ENCODE data around the gene OSTM1.
"Not testable (repeated sequence)": the region's sequence is repeated elsewhere in the genome, so short reads cannot be mapped to it uniquely, and the experiment has no call there.

The OSTM1 gene

DNA sequence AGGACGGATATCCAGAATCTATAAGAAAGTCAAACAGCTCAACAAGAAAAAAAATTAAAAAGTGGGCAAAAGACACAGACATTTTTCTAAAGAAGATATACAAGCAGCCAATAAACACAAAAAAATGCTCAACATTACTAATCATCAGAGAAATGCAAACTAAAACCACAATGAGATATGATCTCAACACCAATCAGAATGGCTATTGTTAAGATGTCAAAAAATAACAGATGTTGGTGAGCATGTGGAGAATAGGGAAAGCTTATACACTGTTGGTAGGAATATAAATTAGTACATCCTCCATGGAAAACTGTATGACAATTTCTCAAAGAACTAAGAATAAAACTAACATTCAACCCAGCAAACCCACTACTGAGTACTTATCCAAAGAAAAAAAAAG is 23.3 kb upstream of the OSTM1 start:
- DNase-seq = no peak

DNA sequence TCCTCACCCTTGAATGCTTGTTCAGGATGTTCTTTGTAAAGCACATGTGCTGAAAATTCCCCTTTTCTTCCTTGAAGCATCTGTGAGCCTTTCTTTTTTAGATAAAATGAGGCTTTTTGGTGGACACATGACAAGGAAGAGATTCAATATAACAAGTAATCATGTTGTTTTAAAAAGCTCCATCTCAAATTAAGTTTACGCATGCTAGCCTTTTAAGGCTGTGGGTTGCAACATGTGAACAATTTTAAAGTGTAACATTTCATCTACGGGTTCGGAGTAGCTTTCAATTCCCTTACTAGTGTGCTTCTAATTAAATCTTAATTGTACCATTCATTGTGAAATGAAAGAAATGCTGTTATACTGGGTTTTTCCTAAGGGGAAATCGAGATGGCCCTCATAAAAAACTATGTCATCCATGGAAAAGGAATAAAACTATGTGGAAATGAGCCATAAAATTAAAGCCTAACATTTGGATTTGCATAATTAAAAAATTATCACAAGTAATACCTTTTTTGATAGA is 19.3 kb upstream of the OSTM1 start:
- no peak for DNase-seq

DNA sequence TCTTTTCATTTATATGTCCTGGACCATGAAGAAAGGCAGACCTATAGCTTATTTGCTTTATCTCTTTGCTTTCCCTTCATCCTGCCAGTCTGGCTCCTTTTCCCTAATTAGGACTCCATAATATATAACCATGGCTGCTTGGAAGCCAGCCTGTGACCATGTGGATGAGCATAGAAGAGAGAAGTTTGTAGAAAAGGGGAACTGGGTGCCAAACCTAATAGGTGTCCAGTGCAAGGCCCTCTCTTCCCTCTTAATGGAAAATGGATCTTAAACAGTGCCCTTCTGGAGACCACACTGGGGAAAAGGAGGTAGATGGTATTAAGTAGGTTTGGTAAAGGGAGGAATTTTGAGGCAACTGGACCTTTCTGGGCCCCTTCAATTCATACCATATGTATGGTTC is 16.7 kb upstream of the OSTM1 start:
- DNase-seq = no peak

DNA sequence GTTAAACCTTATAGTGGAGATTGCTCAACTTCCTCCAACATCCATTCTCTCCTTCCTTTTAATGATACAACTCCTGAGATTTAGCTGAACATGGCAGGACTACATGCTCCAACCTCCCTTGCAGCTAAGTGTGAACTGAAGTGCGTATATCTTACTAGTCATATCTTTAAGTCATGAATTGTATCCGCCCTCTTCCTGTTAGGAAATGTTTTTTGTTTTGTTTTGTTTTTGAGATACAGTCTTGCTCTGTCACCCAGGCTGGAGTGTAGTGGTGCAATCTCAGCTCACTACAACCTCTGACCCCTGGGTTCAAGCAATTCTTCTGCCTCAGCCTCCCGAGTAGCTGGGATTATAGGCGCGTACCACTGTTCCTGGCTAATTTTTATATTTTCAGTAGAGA is 8.8 kb upstream of the OSTM1 start:
- DNase-seq = no peak

DNA sequence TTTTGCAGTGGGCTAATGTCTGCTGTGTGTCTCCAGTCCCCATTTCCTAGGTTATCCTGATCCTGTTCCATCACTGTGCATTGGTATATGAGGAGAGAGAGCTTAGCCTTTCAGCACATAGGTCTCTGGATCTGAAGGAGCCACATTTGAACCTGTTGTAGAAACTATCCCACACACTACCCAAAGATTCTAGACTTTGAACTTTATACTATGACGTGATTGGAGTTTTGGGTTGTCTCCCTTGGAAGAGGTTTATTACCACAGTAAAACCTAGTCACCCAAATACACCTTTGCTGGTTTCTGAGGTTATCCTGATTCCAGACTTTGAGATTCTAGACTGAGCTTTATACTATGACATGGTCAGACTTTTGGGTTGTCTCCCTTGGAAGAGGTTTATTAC is 8.0 kb upstream of the OSTM1 start:
- no peak for DNase-seq

DNA sequence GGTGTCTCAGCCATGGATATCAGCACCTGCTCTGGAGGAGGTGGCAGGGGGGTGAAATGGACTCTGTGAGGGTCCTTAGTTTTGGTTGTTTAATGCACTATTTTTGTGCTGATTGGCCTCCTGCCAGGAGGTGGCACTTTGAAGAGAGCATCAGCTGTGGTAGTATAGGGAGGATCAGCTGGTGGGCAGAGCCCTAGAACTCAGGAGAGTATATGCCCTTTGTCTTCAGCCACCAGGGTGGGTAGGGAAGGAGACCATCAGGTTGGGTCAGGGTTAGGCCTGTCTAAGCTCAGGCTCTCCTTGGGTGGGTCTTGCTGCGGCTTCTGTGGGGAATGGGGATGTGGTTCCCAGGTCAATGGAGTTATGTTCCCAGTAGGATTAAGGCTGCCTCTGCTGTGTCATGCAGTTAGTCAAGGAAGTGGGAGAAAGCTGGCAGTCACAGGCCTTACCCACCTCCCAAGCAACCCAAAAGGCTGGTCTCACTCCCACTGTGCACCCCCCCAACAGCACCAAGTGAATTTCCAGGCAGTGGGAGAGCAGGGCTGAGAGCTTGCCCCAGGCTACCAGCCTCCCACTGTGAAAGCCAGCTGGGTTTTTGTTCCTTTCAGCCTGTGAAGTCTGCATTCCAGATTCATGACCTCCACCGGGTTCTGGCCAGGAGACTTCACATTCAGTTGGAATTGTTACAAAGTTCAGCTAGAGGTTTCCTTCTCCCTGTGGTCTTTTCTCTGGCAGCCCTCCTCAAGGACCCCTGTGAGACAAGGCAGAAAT is 5.7 kb upstream of the OSTM1 start:
- no peak for DNase-seq

DNA sequence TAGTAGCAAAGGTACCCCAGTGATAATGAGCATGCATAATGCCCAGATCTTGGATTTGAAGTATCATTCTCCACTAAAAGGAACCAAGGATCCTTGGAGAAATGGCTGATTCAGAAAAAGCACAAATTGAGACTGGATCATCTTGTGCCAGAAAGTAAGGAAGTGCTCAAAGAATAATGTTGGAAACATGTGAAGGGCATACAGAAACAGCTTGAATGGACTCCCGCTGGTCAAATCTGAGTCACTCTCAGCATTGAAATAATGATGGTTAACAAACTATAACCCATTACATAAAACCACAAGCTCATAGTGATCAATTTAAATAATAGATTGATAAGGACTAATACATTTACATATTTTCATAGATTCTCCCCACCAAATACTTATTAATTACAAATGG is 3.6 kb upstream of the OSTM1 start:
- DNase-seq = no peak

DNA sequence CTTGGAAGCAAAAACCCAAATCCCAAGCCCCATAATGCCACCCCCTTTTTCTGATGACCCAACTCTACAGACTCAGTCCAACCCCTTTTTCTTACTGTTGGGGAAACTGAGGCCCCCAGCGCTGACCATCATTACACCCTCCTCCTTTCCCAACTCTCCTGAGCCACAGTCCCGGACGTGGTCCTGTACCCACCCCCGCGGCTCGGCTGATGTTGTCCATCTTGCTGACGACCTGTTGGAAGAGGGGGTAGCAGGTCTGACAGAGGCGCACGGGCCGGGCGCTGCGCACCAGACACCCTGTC is 533 bp downstream of the OSTM1 start:
- DNase-seq = no peak

DNA sequence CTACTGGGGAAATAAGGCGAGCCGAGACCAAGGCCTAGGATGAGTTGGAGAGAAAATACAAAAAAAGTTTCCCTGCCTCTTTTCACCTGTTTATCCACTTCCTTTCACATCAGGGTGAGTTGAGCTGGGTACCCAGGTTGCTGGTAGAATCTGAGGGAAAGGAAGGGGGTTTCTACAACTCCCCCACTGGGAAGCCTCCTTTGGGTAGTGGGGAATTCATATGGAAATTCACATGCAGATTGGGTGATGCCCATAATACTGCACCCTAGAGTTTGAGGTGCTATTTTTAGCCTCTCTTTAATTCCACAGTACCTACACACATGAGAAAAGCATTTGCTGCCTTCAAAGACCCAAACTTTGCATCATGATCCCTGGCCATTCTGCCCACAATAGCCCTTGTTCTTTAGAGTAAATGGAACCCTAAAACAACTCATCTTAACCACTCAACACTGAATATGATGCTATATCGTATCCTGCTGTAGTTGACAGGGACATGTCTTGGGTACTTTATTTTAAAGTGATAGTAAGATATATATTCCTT is 2.7 kb downstream of the OSTM1 start:
- DNase-seq = no peak

DNA sequence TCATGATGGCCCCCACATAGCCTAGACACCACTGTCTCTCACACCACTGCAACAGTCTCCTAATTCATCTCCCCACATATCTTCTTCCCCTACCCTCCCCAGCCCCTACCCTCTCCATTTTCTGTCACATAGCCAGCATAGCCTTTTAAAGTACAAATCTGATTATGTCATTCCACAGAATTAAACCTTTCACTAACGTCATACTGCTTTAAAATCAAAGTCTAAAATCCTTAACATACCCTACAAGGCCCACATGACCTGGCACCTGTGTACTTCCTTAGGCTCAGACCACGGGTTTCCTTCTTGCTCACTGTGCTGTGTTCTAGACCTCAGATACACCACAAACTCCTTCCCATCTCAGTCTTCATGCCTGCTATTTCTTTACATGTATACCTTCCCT is 5.9 kb downstream of the OSTM1 start:
- no peak for DNase-seq

DNA sequence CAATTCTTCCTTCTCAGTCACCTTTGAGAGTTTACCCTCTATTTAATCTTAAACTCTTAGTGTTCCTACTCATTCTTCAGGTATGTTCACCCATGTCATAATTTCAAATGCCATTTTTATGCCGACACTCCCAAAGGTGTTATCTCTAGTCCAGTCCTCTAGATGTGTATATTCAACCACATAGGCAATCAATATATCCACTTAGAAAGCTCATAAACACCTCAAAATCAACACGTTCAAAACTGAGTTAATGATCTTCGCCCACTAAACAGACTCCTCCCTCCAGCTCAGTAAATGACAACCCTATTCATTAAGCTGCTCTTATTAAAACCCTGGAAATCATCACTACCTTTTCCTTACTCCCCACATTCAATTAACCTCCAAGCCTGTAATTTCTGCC is 6.4 kb downstream of the OSTM1 start:
- DNase-seq = no peak

DNA sequence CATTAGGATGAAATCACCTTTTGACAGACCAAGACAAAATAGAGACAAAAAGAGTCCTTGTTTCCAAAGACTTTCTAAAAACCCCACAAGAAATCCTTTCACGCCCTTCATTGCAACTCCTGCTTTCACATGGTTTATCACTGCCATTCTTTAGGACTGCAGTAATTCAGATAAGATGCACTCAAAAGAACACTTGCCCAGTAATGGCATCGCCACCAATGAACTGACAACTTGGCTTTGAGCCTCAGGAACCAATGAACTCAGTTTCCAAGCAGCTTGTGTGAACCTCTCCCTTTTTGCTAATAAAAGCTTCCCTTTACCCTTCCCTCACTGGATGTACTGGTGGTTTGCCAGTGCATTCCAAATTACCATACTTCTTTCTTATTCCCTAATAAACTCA is 21.8 kb downstream of the OSTM1 start:
- no peak for DNase-seq

DNA sequence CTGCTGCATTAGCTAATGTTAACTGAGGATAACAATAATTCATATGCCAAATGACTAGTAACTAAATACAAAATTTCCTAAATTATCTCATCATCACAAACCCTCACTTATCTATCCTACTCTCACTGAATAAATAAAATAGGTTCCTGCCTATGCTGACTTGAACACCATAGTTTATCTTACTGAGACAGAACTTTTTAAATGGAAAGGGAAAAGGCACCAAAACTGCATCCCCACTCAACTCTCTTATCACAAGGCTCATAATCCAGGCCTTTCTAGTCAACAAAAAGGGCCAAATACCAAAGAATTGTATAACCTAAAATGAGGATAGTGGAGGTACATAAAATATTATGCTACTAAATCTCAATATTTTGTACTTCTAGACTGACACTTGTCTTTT is 23.1 kb downstream of the OSTM1 start:
- no peak for DNase-seq

DNA sequence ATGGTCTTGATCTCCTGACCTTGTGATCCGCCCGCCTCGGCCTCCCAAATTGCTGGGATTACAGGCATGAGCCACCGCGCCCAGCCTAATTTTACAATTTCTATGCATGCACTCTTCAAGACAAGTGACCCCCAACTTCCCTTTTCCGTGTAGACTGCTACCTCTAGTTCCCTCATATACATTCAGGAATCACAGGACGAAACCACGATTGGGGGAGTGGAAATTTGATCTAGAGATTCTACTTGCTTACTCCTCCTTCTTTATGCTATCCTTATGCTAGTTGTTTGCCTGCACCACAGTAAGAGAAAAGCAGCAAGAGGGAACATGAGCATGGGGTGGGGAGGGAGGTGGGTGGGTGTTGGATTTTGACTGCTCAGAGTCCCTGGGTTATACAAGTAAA is 34.9 kb downstream of the OSTM1 start:
- no peak for DNase-seq

DNA sequence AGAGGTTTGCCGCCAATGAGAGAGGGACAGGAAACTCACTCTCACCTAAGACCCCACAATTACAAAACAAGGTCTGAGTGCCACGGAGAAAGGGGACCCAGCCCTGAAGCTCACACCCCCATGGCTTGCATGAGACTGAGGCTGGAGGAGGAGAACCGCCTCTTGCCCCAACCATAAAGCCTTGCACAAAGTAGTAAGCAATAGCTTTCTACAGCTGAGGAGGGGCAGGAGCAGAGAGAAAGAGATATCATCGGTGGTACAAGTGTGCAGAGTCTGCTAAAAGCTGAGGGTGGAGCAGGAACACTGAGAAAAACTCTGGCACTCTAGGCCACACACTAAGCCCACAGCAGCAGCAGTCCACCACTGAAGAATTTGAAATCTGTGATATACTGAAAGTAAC is 37.7 kb downstream of the OSTM1 start:
- DNase-seq = no peak

DNA sequence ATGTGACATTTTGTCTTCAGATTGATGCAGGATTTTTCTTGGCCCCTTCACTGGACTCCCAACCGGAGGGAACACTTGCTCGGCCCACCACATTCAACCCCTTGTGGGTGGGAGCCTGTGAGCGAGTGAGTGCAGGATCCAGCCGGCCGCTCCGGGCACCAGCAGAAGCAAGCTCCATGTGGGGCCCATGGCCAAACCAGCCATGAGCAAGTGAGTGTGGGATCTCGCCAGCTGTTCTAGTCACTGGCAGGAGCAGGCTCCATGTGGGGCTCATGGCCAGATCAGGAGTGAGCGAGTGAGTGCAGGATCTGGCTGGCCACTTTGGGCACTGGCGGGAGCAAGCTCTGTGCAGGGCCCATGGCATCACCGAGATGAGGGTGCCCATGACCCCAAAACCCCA is 42.6 kb downstream of the OSTM1 start:
- DNase-seq = no peak

DNA sequence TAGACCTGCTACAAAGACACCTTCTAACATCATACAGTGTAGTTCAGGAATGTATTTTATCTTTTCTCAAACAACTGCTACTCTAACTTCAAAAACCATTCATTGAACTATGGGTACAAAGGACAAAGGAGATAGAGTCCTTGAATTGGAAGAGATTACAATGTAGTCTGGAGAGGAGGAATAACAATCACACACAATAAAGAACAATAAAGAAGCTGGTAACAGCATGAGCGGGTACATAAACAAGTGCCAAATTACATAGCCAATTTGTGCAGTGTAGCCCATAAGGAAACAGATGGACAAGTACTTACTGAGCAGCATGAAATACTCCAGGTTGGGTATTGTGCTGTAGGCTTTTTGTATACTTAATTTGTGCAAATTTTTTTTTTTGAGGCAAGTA is 44.3 kb downstream of the OSTM1 start:
- DNase-seq = no peak

DNA sequence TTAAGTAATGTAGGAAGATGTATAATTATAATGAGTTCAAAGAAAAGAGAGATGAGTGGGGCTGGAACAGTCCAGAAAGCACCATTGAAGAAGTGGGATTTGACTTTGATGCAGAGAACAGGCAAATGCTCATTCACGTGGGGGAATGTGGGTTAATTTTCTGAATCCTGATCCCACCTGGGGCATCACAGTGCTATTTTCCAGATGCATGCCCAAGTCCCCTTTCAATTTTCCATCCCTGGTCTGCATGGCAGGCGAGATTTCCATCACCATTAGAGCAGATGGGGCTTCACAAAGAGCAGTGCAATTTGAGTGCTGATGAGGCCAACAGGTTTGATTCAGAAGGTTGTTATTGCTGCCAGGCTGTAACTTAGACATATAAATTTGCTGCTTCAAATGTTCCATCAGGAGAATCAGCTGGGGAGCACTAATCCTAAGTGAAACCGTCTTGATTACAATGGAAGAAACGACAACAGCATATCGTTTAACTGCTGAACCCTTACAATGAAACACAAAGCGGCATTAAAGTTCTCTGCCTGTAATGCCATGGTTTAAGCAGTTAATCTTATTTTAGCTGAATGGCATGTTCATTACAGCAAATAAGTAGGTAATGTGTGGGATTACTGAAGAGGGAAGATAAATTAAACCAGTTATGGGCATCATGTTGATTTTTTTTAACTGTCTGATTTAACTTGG is 45.2 kb downstream of the OSTM1 start:
- DNase-seq = peak; percentile 26

DNA sequence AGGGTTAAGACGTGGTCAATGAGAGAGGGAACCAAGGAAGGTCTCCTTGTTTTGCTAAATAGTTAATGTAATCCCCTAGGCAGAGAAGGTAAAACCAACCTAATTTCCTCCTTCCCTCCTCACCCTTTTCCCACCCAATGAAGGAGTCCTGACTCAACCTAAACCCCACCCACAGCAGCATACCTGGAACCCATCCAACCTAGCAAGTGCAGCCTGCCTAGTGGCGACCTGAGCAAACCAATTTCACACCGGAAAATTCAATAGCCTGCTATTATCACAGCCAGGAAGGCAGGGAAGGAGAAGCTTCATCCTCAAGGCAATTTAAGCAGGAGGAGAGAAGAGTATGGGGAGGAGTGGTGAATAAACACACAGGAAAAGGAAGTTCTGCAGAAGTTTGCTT is 46.9 kb downstream of the OSTM1 start:
- DNase-seq = no peak

DNA sequence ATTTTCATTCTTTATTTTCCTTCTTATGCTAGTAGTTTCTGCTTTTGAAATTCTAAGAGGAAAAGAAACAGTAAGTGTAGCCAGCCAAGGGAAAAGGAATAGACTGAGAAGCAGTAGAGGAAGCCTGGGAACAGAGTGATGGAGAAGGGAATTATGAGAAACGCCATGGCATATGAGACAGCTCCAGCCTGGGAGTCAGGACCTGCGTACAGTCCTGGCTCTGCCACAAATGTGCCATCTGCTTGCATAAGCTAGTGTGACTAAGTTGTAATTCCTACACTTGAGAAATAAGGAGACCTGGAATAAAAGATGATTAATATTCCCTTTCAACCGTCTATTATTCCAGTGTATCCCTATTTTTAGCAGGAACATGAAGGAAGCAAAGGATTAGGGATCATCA is 47.5 kb downstream of the OSTM1 start:
- DNase-seq = no peak

DNA sequence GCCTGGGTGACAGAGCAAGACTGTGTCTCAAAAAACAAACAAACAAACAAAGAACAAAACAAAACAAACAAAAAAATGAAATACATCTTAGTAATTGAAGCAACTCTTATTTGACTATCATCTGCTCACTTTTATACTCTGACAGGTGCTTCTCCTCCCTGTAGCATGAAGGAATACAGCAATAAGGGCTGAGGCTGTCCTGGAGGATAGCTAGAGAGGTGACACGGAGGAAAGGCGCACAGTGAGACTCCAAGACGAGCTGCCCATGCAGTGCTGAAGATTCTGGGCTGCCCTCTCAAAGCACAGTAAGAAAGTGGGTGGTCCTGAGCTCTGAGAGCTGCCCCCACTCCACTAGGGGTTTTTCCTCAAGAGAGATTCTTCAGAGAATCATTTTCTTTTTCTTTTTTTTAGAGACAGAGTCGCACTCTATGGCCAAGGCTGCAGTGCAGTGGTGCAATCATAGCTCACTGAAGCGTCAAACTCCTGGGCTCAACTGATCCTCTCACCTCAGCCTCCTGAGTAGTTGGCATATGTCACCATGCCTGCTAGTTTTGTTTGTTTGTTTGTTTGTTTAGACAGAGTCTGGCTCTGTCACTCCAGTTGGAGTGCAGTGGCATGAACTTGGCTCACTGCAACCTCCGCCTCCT is 50.0 kb downstream of the OSTM1 start:
- no peak for DNase-seq

DNA sequence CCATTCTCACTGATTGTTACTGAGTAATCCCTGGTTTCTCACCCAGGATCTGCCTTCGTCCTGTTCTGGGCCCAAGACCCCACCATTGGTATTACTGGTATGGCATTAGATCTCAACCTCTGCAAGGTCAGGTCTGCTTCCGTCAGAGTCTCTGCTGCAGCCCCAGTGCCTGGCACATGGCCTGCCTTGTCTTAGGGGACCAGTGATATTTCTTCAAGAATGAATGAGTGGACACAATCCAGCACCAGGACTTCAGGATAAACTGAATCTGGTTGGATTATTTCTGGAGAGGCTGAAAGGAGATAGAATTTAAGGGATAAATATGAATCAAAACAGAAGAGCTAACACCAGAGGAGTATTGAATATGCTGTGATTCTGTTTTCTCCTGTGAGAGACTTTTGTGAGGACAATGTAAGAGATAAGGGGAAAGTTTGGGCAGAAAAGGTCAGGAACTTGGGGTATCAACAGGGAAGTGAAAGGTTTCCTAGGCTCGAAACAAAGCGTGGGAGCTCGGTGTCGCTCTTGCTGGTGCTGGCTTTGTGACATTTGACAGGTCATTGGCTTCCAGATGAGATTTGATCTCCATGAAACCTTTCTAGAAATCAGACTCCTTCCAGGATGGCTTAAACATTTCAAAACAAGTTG is 53.9 kb downstream of the OSTM1 start:
- no peak for DNase-seq

DNA sequence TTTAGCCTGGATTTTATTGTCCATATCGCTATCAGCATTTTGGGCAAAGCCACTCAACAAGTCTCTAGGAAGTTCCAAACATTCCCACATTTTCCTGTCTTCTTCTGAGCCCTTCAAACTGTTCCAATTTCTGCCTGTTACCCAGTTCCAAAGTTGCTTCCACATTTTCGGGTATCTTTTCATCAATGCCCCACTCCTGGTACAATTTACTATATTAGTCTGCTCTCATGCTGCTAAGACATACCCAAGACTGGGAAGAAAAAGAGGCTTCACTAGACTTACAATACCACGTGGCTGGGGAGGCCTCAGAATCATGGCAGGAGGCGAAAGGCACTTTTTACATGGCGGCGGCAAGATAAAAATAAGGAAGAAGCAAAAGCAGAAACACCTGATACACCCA is 58.3 kb downstream of the OSTM1 start:
- not testable (repeated sequence) for DNase-seq
